Activated CD4-positive, alpha-beta T cell treated with anti-CD3 and anti-CD28 coated beads for 48 hours (primary cell): Measurements from ENCODE around the gene TDRD3.
"Not testable (repeated sequence)": the region's sequence is repeated elsewhere in the genome, so short reads cannot be mapped to it uniquely, and the experiment has no call there.

Source experiments
- DNase-seq: peaks from one replicate; pipeline ENCODE4 v3.0.0-alpha.2; 2020

The TDRD3 gene

DNA sequence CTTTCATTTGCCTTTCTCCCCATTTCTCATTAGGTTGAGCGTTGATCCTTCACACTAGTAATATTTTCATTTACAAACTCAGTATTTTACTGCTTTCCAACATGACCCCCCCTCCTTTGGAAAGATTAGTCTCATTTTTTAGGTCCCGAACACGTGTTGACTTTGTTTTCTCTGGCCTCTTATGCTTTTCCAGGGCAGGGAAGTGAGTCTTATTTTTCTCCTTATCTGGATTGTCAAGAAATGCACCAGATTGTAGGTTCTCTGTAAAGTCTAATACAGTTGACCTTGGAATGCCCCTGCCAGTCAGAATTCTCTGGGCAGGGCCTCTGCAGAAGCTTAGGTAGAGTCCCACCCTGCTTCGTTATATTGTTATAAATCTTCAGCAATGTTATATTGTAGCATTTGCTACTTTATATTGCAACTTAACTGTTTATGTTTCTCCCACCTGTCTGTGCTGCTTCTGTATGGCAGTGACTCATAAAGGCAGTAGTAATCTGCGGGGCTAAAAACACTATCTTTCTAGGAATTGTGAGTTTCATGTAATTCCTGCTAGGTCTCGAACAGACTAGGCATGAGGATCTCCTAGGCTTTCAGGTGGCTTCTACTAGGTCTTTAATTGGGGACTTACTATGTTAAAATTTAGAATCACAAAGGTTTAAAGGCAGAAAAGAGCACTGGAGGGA, 2.0 kb downstream of the TDRD3 start:
- no peak for DNase-seq

DNA sequence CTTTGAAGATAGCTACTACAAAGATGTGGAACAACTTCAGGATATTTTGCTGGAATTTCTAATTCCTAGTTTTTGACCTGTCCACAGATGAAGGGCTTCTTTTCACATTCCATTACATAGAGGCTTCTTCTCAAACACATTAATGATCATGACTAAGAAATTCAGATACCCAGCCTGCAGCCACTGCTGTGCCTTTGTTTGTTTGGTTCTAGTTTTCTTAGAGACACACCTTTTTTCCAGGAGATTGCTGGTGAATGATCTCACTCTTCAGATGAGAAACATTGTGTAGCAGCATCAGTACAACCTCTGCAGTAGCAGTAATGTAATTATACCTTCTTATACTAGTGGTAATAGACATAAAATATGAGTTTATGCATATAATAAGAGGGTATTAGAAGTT, 5.0 kb downstream of the TDRD3 start:
- no peak for DNase-seq

GRCh38 chr13:60407095-60407494, 10.1 kb downstream of the TDRD3 start:
- no peak for DNase-seq

DNA sequence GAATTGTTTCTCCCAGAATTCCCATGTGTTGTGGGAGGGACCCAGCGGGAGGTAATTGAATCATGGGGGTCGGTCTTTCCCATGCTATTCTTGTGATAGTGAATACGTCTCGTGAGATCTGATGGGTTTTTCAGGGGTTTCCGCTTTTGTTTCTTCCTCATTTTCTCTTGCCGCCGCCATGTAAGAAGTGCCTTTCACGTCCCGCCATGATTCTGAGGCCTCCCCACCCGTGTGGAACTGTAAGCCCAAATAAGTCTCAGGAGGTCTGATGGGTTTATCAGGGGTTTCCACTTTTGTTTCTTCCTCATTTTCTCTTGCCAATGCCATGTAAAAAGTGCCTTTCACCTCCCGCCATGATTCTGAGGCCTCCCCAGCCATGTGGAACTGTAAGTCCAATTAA, 10.8 kb downstream of the TDRD3 start:
- not testable (repeated sequence) for DNase-seq

DNA sequence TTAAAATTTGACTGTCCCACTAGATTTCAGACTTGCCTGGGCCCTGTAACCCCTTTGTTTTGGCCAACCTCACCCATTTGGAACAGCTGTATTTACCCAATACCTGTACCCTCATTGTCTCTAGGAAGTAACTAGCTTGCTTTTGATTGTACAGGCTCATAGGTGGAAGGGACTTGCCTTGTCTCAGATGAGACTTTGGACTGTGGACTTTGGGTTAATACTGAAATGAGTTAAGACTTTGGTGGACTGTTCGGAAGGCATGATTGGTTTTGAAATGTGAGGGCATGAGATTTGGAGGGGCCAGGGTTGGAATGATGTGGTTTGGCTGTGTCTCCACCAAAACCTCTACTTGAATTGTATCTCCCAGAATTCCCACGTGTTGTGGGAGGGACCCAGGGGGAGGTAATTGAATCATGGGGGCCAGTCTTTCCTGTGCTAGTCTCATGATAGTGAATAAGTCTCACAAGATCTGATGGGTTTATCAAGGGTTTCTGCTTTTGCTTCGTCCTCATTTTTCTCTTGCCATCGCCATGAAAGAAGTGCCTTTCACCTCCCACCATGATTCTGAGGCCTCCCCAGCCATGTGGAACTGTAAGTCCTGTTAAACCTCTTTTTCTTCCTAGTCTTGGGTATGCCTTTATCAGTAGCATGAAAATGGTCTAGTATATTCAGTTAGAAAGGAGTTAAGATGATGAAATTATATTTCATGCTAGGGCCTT, 12.7 kb downstream of the TDRD3 start:
- not testable (repeated sequence) for DNase-seq

DNA sequence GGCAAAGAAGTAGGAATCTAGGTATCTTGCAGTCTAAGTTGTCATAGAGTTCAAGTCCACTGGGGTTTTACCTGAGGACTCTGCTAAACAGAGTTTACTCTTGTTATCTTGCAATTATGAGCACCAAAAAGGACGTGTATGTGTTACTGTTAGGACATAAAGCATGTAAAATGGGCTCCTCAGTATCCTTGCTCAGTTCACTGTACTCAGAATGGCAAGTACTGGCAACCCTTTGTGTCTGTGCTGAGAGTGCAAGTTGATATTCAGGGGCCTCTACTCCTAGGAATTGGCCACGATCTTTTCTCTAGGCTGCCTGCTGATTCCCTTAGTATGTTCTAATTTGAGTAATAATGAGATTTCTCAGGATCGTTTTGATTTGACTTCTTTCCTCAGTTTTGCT, 13.3 kb downstream of the TDRD3 start:
- no peak for DNase-seq

DNA sequence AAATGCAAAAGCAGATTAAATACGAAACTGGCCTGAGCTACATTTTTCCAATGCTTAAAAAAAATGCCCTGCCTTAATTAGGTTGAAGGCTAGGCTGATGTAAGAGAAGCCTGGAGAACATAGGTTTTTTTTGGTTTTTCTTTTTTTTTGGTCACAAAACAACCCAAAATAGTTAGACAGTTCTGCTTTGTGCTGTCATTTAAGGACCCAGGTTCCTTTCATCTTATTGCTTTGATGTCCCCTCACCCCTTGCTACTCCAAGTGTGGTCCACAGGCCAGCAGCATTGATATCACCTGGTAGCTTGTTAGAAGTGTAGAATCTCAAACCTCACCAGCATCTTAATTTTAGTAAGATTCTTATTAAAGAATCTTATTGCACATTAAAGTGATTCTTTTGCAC, 14.4 kb downstream of the TDRD3 start:
- DNase-seq = no peak

GRCh38 chr13:60411983-60412382, 15.0 kb downstream of the TDRD3 start:
- no peak for DNase-seq

- no peak for DNase-seq
These were observed 16.0 kb downstream of the TDRD3 start for GRCh38 chr13:60412909-60413616.

DNA sequence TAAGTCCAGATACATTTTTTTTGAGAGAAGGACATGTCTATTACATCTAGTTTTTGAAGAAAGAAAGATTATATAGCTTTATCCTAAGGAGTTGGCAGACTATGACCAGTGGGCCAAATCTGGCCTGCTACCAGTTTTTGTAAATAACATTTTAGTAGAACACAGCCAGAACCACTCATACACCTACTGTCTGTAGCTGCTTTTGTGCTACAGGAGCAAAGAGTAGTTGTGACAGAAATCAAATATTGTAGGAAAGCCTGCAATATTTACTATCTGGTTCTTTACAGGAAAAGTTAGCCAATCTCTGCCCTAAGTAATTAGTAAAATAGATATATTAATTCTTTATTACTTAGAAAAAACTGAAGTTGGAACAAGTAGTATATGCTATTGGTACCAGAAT, 17.2 kb downstream of the TDRD3 start:
- DNase-seq = no peak

GRCh38 chr13:60417734-60418133, 20.7 kb downstream of the TDRD3 start:
- no peak for DNase-seq

DNA sequence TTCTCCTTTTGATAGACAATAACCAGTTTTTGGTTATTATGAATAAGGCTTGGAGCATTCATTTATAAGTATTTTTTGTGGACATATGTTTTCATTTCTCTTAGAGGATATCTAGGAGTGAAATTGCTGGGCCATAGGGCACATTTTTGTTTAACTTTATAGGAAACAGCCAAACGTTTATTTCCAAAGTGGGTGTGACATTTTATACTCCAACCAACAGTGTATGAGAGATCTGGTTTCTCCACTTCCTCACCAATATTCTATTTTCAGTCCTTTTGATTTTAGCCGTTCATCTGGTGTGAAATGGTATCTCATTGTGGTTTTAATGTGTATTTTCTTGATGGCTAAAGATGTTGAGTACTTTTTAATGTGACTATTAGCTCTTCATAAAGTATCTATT, 21.9 kb downstream of the TDRD3 start:
- DNase-seq = no peak

DNA sequence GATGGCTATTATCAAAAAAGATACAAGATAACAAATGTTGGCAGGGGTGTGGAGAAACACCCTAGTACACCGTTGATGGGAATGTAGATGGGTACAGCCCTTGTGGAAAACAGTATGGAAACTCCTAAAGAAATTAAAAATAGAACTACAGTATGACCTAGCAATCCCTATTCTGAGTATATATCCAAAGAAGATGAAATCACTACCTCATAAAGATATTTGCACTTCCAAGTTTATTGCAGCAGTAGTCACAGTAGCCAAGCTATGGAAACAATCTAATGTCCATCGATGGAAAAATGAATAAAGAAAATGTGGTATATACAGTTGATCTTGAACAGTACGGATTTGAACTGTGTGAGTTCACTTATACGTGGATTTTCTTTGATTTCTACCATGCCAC, 28.3 kb downstream of the TDRD3 start:
- DNase-seq = no peak

DNA sequence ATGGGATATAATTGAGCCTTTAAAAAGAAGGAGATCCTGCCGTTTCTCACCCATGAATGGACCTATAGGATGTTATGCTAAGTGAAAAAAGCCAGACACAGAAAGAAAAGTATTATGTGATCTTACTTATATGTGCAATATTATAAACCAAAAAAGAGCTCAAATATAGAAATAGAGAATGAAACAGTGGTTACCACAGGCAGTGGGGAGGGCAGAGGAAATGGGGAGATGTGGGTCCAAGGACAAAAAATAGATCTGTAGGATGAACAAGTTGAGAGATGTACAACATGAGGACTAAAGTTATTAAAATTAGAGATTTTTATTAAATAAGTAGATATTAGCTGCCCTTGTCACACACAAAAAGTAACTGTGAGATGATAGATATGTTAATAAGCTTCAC, 29.1 kb downstream of the TDRD3 start:
- DNase-seq = no peak

DNA sequence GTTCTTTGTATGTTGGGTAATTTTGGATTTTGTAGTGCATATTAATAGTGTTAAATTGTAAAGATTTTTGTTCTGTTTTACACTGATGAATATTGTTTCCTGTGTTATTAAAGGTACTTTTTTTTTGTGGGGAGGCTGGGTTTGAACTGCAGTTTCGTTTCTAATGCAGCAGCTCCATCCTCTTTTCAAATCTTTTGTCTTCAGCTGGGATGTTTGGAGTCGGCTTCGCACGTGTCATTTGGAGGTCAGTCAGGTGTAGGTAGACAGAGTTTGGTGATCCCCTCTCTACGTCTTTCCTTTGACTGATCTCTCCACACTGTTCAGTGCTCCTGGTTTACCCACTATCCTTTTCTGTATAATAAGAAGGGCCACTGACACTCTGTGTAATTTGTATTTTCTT, 30.3 kb downstream of the TDRD3 start:
- DNase-seq = no peak

DNA sequence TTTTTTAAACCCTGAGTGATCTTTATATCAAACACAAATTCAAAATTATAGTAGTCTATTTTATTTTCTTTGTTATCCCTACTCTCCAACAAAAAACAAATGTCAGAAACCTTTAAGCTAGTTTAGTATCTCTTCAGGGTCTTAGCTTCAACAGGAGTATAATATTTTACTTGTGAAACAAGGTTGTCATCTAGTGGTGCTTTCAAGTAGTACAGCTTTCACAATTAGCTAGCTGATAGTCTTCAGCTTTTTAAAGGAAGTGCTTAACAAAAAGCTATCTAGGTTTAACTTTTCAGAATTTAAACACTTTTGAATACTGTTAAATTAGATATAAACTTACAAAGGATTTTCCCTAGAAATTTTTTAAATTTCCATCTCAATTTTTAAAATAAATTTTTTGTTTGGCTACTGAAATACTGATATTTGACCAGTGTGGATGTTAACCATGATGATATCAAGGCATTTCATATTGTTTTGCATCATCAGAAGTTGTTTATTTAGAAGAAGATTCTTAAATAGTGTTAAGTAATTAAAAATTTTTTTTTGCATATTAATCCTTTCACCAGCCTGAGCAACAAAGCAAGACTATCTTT, 34.2 kb downstream of the TDRD3 start:
- DNase-seq = no peak

DNA sequence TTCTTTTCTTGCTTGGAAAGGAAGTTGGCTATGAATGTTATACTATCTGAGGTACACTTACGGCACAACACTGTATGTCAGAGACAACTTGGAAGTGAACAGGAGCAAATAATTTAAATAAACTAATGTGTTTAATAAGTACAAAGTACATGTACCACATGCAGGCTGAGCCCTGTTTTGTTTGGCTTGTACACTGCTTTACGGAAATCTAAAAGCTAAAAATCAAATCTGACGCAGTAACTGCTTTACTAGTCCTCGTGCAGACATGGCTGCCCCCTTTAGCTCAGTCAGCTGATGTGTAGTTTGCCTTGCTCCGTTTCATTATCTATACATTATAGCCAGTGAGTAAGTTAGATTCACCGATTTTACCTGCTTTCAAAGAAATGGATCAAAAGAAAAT, 36.5 kb downstream of the TDRD3 start:
- DNase-seq = no peak

DNA sequence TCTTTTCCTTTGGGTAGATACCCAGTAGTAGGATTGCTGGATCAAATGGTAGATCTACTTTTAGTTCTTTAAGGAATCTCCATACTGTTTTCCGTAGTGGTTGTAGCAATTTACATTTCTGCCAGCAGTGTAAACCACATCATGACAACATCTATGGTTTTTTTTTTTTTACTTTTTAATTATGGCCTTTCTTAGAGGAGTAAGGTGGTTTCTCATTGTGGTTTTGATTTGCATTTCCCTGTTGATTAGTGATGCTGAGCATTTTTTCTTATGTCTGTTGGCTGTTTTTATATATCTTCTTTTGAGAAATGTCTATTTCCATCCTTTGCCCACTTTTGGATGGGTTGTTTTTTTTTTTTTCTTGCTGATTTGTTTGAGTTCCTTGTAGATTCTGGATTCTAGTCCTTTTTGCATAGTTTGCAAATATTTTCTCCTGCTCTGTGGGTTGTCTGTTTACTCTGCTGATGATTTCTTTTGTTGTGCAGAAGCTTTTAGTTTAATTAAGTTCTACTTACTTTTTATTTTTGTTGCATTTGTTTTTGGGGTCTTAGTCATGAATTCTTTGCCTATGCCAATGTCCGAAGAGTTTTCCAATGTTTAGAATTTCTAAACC, 38.8 kb downstream of the TDRD3 start:
- DNase-seq = no peak

DNA sequence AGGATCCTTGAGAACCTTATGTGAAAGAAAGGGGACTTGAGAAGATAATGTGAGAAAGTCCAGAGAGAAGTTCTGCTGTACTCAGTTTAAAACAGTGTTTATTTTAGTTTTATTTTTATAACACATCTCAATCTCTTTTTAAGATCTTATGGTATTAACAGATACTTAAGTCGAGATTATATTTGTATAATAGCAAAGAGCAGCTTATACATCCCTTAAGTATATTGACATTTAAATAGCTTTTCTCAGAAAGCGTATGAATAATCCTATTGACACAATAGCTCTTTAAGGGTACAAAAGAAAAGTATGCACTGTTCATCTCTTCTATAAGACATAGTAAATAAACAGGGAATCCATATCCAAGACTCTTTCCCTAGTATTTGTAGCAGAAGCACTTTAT, 42.2 kb downstream of the TDRD3 start:
- DNase-seq = no peak

DNA sequence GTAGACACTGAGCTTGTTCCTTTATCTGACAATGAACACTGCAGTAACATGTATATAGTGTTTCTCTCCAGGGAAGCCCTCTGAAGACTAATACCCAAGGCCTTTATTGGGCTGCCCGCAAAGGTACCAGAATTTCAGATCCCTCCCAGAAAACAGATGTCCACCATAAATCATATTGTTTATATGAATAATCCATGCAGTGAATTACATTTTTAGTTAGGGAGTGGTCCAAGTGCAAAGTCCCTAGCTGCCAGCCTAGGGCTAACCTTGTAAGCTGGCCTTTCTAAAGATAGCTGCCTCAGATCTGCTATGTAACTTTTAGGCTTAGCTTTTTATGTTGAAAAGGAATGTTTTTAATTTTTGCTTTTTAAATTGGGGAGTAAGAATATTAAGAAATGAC, 44.7 kb downstream of the TDRD3 start:
- DNase-seq = no peak

- no peak for DNase-seq
These were observed 52.0 kb downstream of the TDRD3 start for GRCh38 chr13:60448907-60449510.

DNA sequence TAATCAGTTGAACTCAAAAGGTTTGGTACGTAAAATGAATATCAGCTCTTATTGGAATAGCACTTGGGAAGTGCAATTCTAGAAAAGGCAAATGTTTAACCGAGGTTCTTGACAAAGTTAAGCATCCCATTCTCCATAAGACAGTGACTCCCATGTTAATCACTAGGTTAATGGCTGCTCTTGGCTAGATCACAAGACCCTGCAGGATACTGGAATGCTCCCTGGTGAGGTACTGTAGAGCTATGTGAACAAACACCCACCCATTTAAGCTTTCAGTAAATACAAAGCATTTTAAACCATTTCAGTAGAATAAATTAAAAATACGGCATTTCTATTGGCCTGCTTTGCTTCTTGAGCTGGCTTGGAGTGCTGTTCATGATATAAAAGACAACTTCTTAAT, 56.5 kb downstream of the TDRD3 start:
- DNase-seq = no peak

DNA sequence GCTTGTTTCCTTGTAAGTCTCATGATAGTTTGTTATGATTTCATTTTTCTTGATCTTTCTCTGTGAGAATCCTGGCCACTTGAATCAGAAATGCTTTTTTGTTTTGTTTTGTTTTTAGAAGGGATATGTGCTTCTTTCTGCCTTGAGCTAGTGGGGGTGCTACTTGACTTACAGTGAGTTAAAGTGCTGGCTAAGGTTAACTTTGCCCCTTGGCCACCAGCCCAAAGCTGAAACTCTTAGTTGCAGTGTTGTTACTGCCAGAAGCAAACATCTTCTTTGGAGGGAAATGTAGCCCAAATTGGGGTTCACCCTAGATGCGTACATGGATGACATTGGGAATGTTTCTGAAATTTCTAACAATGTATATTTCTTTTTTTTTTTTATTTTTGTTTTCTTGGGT, 57.4 kb downstream of the TDRD3 start:
- DNase-seq = no peak
